H1 (cell line): ENCODE measurements around the gene RAB7B. TPM values are rescaled to one million over a fixed set of nuclear protein-coding genes. Genes with fewer than 3 reads are reported as not detected.
A peak's percentile ranks its signal among the peaks of the same experiment; 100 is the strongest.

Experiments
- CTCF ChIA-PET: fragments of 300-600 bp; sonication (Branson Sonifier 250); formaldehyde crosslinking; loops from one replicate; lab custom pipeline; 2021; ENCODE audit not compliant: partially characterized antibody; lab: Charles Lee
- POLR2A ChIA-PET: fragments of 300-600 bp; sonication (Branson Sonifier 250); formaldehyde crosslinking; loops from one replicate; lab custom pipeline; 2021; ENCODE audit warnings: inconsistent platforms; ENCODE audit not compliant: partially characterized antibody; lab: Charles Lee
- DNase-seq, 2 experiments: peaks; one replicate each; pipeline versions ENCODE4 v3.0.0 to v3.0.0-alpha.2; 2010 to 2022; ENCODE audit warnings: low spot score in 2 of 2, low read depth in 1 of 2, mixed read lengths in 1 of 2
- FAIRE-seq: peaks from 2 replicates; lab custom pipeline; 2011; peaks lifted over from hg19 to GRCh38; lab: Jason Lieb, UNC
- H2AFZ ChIP-seq: 2 replicates; pipeline ENCODE4 v1.8.1; 2012; ENCODE audit warnings: low read length, inconsistent platforms
- H2AK5ac ChIP-seq: 2 replicates; pipeline ENCODE4 v1.6.1; 2013; ENCODE audit warnings: low read depth, low read length
- H2BK120ac ChIP-seq: replicated peaks from 2 replicates; pipeline ENCODE3; 2013; ENCODE audit warnings: low read depth, low read length, inconsistent platforms
- H2BK12ac ChIP-seq: 2 replicates; pipeline ENCODE4 v1.6.1; 2013; ENCODE audit warnings: low read depth, low read length
- H2BK15ac ChIP-seq: 2 replicates; pipeline ENCODE4 v1.6.1; 2013; ENCODE audit warnings: low read length
- H2BK20ac ChIP-seq: 2 replicates; pipeline ENCODE4 v1.6.1; 2013; ENCODE audit warnings: low read length
- H2BK5ac ChIP-seq: 2 replicates; pipeline ENCODE4 v1.6.1; 2013; ENCODE audit warnings: low read depth, low read length
- H3K14ac ChIP-seq: 2 replicates; pipeline ENCODE4 v1.6.1; 2013; ENCODE audit warnings: inconsistent platforms; ENCODE audit not compliant: insufficient read length
- H3K18ac ChIP-seq: 2 replicates; pipeline ENCODE4 v1.6.1; 2013; ENCODE audit warnings: low read length; ENCODE audit errors: extremely low read depth
- H3K23ac ChIP-seq: 2 replicates; pipeline ENCODE4 v1.6.1; 2013; ENCODE audit warnings: inconsistent platforms; ENCODE audit not compliant: insufficient read length
- H3K23me2 ChIP-seq: 2 replicates; pipeline ENCODE4 v1.6.1; 2013; ENCODE audit warnings: low read depth, low read length
- H3K27ac ChIP-seq: 2 replicates; pipeline ENCODE4 v1.6.1; 2011; ENCODE audit warnings: low read depth, low read length, inconsistent platforms
- H3K27me3 ChIP-seq, 4 experiments: replicated peaks in 1 of 4; 1 replicate in 1 of 4; 2 replicates in 3 of 4; pipeline versions ENCODE4 v1.6.1 to v1.8.1; 2011 to 2013; ENCODE audit warnings: low read length in 3 of 4, mild to moderate bottlenecking in 3 of 4, inconsistent platforms in 2 of 4, mixed read lengths in 2 of 4, moderate library complexity in 1 of 4; ENCODE audit not compliant: control insufficient read depth in 3 of 4, insufficient read depth in 3 of 4; ENCODE audit errors: extremely low read depth in 1 of 4
- H3K36me3 ChIP-seq, 4 experiments: 2 replicates each; pipeline versions ENCODE4 v1.6.1 to v1.8.1; 2011 to 2013; ENCODE audit warnings: mild to moderate bottlenecking in 4 of 4, low read length in 3 of 4, moderate library complexity in 2 of 4, control low read depth in 1 of 4, inconsistent platforms in 1 of 4; ENCODE audit not compliant: insufficient read depth in 4 of 4, control insufficient read depth in 2 of 4
- H3K4ac ChIP-seq: replicated peaks from 2 replicates; pipeline ENCODE3; 2013; ENCODE audit warnings: low read length, low read depth, mixed read lengths, inconsistent platforms; ENCODE audit not compliant: insufficient read length
- H3K4me1 ChIP-seq, 4 experiments: replicated peaks in 1 of 4; 1 replicate in 1 of 4; 2 replicates in 3 of 4; pipeline versions ENCODE4 v1.6.1 to v1.8.1; 2011 to 2013; ENCODE audit warnings: low read length in 3 of 4, inconsistent platforms in 2 of 4, mixed read lengths in 1 of 4; ENCODE audit not compliant: insufficient read depth in 4 of 4, control insufficient read depth in 3 of 4
- H3K4me2 ChIP-seq, 2 experiments: 2 replicates each; pipeline versions ENCODE4 v1.6.1 to v1.8.1; 2011 to 2013; ENCODE audit warnings: low read depth in 2 of 2, low read length in 2 of 2, control low read depth in 1 of 2, inconsistent platforms in 1 of 2, mild to moderate bottlenecking in 1 of 2; ENCODE audit not compliant: insufficient read depth in 1 of 2
- H3K4me3 ChIP-seq, 4 experiments: fragments of 200-600, 300-600 bp in 1 of 4; sonication (generic), shearing (Covaris generic), sonication (Bioruptor Twin) in 1 of 4; 2 replicates each; pipeline versions ENCODE4 v1.5.1 to v1.8.1; 2011 to 2016; ENCODE audit warnings: low read length in 4 of 4, low read depth in 3 of 4, control low read depth in 2 of 4, inconsistent platforms in 2 of 4, mild to moderate bottlenecking in 2 of 4, mixed read lengths in 1 of 4, moderate library complexity in 1 of 4; ENCODE audit not compliant: insufficient read depth in 2 of 4; ENCODE audit errors: extremely low read depth in 1 of 4
- H3K56ac ChIP-seq: replicated peaks from 2 replicates; pipeline ENCODE3; 2013; ENCODE audit warnings: low read depth, mild to moderate bottlenecking, mixed read lengths, low read length, inconsistent platforms; ENCODE audit not compliant: insufficient read length
- H3K79me1 ChIP-seq: 2 replicates; pipeline ENCODE4 v1.6.1; 2013; ENCODE audit warnings: low read depth, low read length, control low read depth
- H3K79me2 ChIP-seq, 2 experiments: 2 replicates each; pipeline versions ENCODE4 v1.6.1 to v1.8.1; 2012 to 2013; ENCODE audit warnings: low read length in 2 of 2, mild to moderate bottlenecking in 2 of 2, inconsistent platforms in 1 of 2; ENCODE audit not compliant: insufficient read depth in 2 of 2, control insufficient read depth in 1 of 2
- H3K9ac ChIP-seq, 4 experiments: replicated peaks in 1 of 4; 1 replicate in 1 of 4; 2 replicates in 3 of 4; pipeline versions ENCODE4 v1.6.1 to v1.8.1; 2011 to 2013; ENCODE audit warnings: low read depth in 3 of 4, low read length in 3 of 4, control low read depth in 2 of 4, mild to moderate bottlenecking in 2 of 4, moderate library complexity in 2 of 4, inconsistent platforms in 1 of 4; ENCODE audit errors: extremely low read depth in 1 of 4
- H3K9me3 ChIP-seq, 2 experiments: 2 replicates each; pipeline versions ENCODE4 v1.6.1 to v1.8.1; 2012 to 2013; ENCODE audit warnings: mild to moderate bottlenecking in 2 of 2, moderate library complexity in 2 of 2, control low read depth in 1 of 2, inconsistent platforms in 1 of 2, low read depth in 1 of 2, low read length in 1 of 2, mixed read lengths in 1 of 2; ENCODE audit not compliant: insufficient read depth in 2 of 2
- H4K20me1 ChIP-seq, 2 experiments: replicated peaks in 1 of 2; 2 replicates each; pipeline versions ENCODE3 to v1.8.1; 2011 to 2013; ENCODE audit warnings: inconsistent platforms in 2 of 2, low read length in 2 of 2, mild to moderate bottlenecking in 1 of 2; ENCODE audit not compliant: insufficient read depth in 2 of 2, control insufficient read depth in 1 of 2
- H4K5ac ChIP-seq: 2 replicates; pipeline ENCODE4 v1.6.1; 2013; ENCODE audit warnings: low read length, low read depth, mixed read lengths, inconsistent platforms; ENCODE audit not compliant: insufficient read length
- H4K8ac ChIP-seq: 2 replicates; pipeline ENCODE4 v1.8.0; 2013; ENCODE audit warnings: mild to moderate bottlenecking, moderate library complexity, low read length, inconsistent platforms; ENCODE audit not compliant: insufficient read depth; ENCODE audit errors: extremely low read depth
- H4K91ac ChIP-seq: replicated peaks from 2 replicates; pipeline ENCODE3; 2013; ENCODE audit warnings: low read length, mixed read lengths, inconsistent platforms; ENCODE audit not compliant: insufficient read length
- CBX8 ChIP-seq: fragments of 300-800, 300-1000 bp; sonication (generic); IDR thresholded peaks from 2 replicates; pipeline ENCODE4 v1.7.1; 2016; ENCODE audit warnings: low read depth, low read length, borderline replicate concordance
- CEBPB ChIP-seq: IDR thresholded peaks from 2 replicates; pipeline ENCODE4 v1.6.1; 2012; ENCODE audit warnings: low read depth, low read length
- EGR1 ChIP-seq: IDR thresholded peaks from 2 replicates; pipeline ENCODE4 v1.6.1; 2011; ENCODE audit warnings: low read depth, low read length, borderline replicate concordance
- EZH2 ChIP-seq: fragments of 200-600 bp; sonication (generic); IDR thresholded peaks from 2 replicates; pipeline ENCODE4 v1.7.1; 2012; ENCODE audit warnings: low read depth, mild to moderate bottlenecking, moderate library complexity, low read length, inconsistent platforms; ENCODE audit not compliant: severe bottlenecking
- GTF2F1 ChIP-seq: IDR thresholded peaks from 2 replicates; pipeline ENCODE4 v1.6.1; 2012; ENCODE audit warnings: low read depth, low read length, improper control_type of control experiment, borderline replicate concordance
- HDAC2 ChIP-seq, 2 experiments: fragments of 300-600 bp in 1 of 2; sonication (generic) in 1 of 2; IDR thresholded peaks; 2 replicates each; pipeline ENCODE4 v1.6.1; 2011 to 2012; ENCODE audit warnings: low read depth in 2 of 2, low read length in 2 of 2, mild to moderate bottlenecking in 2 of 2, moderate library complexity in 2 of 2, borderline replicate concordance in 1 of 2, inconsistent platforms in 1 of 2
- HDAC6 ChIP-seq: IDR thresholded peaks from one replicate; pipeline ENCODE4 v1.7.1; 2012; ENCODE audit warnings: low read depth, mild to moderate bottlenecking, inconsistent platforms, low read length, moderate library complexity
- KDM5A ChIP-seq: fragments of 200-600 bp; IDR thresholded peaks from 2 replicates; pipeline ENCODE4 v1.7.1; 2012; ENCODE audit warnings: mild to moderate bottlenecking, low read length, inconsistent platforms, mixed read lengths
- PHF8 ChIP-seq: fragments of 200-600 bp; sonication (generic); conservative IDR thresholded peaks from 2 replicates; pipeline ENCODE4 v1.7.1; 2012; ENCODE audit warnings: low read depth, mild to moderate bottlenecking, inconsistent platforms, low read length, moderate library complexity
- RFX5 ChIP-seq: IDR thresholded peaks from 2 replicates; pipeline ENCODE4 v1.6.1; 2011; ENCODE audit warnings: low read depth, low read length, improper control_type of control experiment, borderline replicate concordance
- SIRT6 ChIP-seq: IDR thresholded peaks from one replicate; pipeline ENCODE4 v1.7.1; 2012; ENCODE audit warnings: low read length, inconsistent platforms
- SP1 ChIP-seq: IDR thresholded peaks from 2 replicates; pipeline ENCODE4 v1.6.1; 2011; ENCODE audit warnings: low read depth, low read length
- SUZ12 ChIP-seq: fragments of 200-600 bp; sonication (generic); IDR thresholded peaks from 2 replicates; pipeline ENCODE4 v1.6.1; 2012; ENCODE audit warnings: mild to moderate bottlenecking, inconsistent platforms, low read length, moderate library complexity, mixed read lengths
- WGBS, 2 experiments: shearing (Covaris generic) in 1 of 2; methylation state at CpG; one replicate each; pipeline versions ENCODE4 v1.1.6 to v1.1.7; 2013 to 2015; ENCODE audit warnings: low lambda C conversion rate in 2 of 2, mixed read lengths in 2 of 2, inconsistent platforms in 1 of 2, low coverage in 1 of 2, missing lambda C conversion rate in 1 of 2; ENCODE audit not compliant: insufficient replicate concordance in 2 of 2, insufficient coverage in 1 of 2, insufficient read length in 1 of 2; ENCODE audit errors: extremely low coverage in 1 of 2, missing lambda C conversion rate in 1 of 2; 5-methylcytosine and 5-hydroxymethylcytosine counted together
- polyA plus RNA-seq, 7 experiments: library from polyadenylated mRNA; depleted of rRNA in 3 of 7; stranded (reverse) in 5 of 7; unstranded in 2 of 7; fragments of >200 nt in 5 of 7; fragments of 200-250 nt in 2 of 7; gene quantifications; 1 replicate in 5 of 7; 2 replicates in 1 of 7; 4 replicates in 1 of 7; pipeline versions ENCODE4 v1.2.1 to v1.2.3, GENCODE V29; 2011 to 2013; ENCODE audit warnings: missing spikeins in 2 of 7, mixed read lengths in 2 of 7
- total RNA-seq: library from RNA; stranded (reverse); fragmentation: NEBNext Ultra II Directional; extraction: Animal tissue kit (Norgen Biotek cat#: 25700); gene quantifications from 2 replicates; pipeline ENCODE4 v1.2.1, GENCODE V29; 2021
- TF ChIP-seq, protein P1 (sequence below): IDR thresholded peaks from 2 replicates; pipeline ENCODE4 v1.6.1; 2011; ENCODE audit warnings: low read depth, mild to moderate bottlenecking, low read length; ENCODE audit not compliant: insufficient read depth

RAB7B gene
- total and polyA plus RNA-seq, 2 of the 8 experiments (the other 6 are each of a cell fraction or from before 2014, with no cell fraction given) = 0.05 TPM; not detected in 1

GRCh38 chr1:205928317-205928716 lies 74.9 kb downstream of the RAB7B start:
- H3K56ac ChIP-seq = no peak overlapping the region
- DNase-seq = no peak
- TF ChIP-seq SIRT6 (no peak), HDAC2 (IDR thresholded peaks at IDR 0.05; ENCODE audit: borderline replicate concordance in 1 of 2, low read depth in 2 of 2, low read length in 2 of 2) (no peak), CBX8 (no peak), SUZ12 (no peak), RFX5 (no peak), CEBPB (no peak), SP1 (no peak), PHF8 (no peak), HDAC6 (no peak), GTF2F1 (no peak), KDM5A (no peak), EZH2 (no peak), EGR1 (no peak)
- TF ChIP-seq, protein P1, sequence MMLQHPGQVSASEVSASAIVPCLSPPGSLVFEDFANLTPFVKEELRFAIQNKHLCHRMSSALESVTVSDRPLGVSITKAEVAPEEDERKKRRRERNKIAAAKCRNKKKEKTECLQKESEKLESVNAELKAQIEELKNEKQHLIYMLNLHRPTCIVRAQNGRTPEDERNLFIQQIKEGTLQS = no peak

More at GRCh38 chr1:205928317-205928716, 74.9 kb downstream of the RAB7B start:
- no peak overlapping the region for H3K9ac ChIP-seq
- H3K23ac ChIP-seq = no peak overlapping the region
- H3K79me1 ChIP-seq = no peaks in the 10 kb centered on the region
- H3K27me3 ChIP-seq = no peaks in the 10 kb centered on the region
- no peaks in the 10 kb centered on the region for H3K79me2 ChIP-seq
- H2BK120ac ChIP-seq = no peak overlapping the region
- no peak overlapping the region for H2BK5ac ChIP-seq
- no peaks in the 10 kb centered on the region for H3K36me3 ChIP-seq
- H3K4ac ChIP-seq = no peak overlapping the region
- no peak overlapping the region for H2BK20ac ChIP-seq
- H2BK12ac ChIP-seq = no peak overlapping the region; the same call in 1 of the 2 replicates
- 0 out of 2 replicates have a peak overlapping the region, but pooled peaks have one; percentile 46 for H2BK15ac ChIP-seq
- no peak overlapping the region for H4K5ac ChIP-seq
- WGBS, 2 experiments = 85% methylated on average over 5 of the region's 5 CpGs; no CpG with 5 or more reads in 1 of the 2 experiments
- no peak overlapping the region for H4K91ac ChIP-seq
- H3K4me1 ChIP-seq = peaks cover 0 to 5% (median 3%) of the 10 kb centered on the region in 4 experiments; a peak in 2 of 7 replicates
- ChIA-PET POLR2A (no interaction called here), CTCF (interaction anchor here (1.4 to 14.5 kb wide), 6 partner anchors 10 to 50 kb away, joined by 3 to 394 read pairs (median 5); no protein-coding TSS in a partner anchor)
- no peak overlapping the region for H2AK5ac ChIP-seq
- no peak overlapping the region for H3K27ac ChIP-seq
- no peak overlapping the region for H2AFZ ChIP-seq
- no peaks in the 10 kb centered on the region for H3K9me3 ChIP-seq
- H3K14ac ChIP-seq = no peak overlapping the region
- no peak overlapping the region for H3K4me3 ChIP-seq
- no peak overlapping the region for H3K4me2 ChIP-seq
- no peaks in the 10 kb centered on the region; the same call in 1 of the 2 replicates for H3K23me2 ChIP-seq
- FAIRE-seq = no peak
- H3K18ac ChIP-seq = no peak overlapping the region
- H4K20me1 ChIP-seq = no peaks in the 10 kb centered on the region
- no peak overlapping the region for H4K8ac ChIP-seq
